GM21723 (cell line): ENCODE data around the gene TMED1.

Experiments used
- ATAC-seq: cut with Tn5 transposase; IDR thresholded peaks from one replicate; pipeline ENCODE4 v1.9.1; 2021; ENCODE audit warnings: mild to moderate bottlenecking, moderate library complexity; ENCODE audit not compliant: unreplicated experiment

Gene TMED1

GRCh38 chr19:10835089-10835753 lies 791 bp downstream of the TMED1 start:
- no peak for ATAC-seq

- no peak for ATAC-seq
These were observed 3.1 kb downstream of the TMED1 start for GRCh38 chr19:10832939-10833296.

GRCh38 chr19:10831987-10832938 lies 3.7 kb downstream of the TMED1 start:
- ATAC-seq, result no peak

GRCh38 chr19:10830931-10831779 lies 4.9 kb downstream of the TMED1 start:
- ATAC-seq, result no peak

- no peak for ATAC-seq
These were observed 5.6 kb downstream of the TMED1 start for GRCh38 chr19:10830370-10830769.

GRCh38 chr19:10829967-10830366 lies 6.0 kb downstream of the TMED1 start:
- ATAC-seq, result no peak

GRCh38 chr19:10828981-10829821 lies 6.8 kb downstream of the TMED1 start:
- no peak for ATAC-seq

GRCh38 chr19:10826846-10827245 lies 9.2 kb downstream of the TMED1 start:
- ATAC-seq, result no peak

GRCh38 chr19:10826231-10826630 lies 9.8 kb downstream of the TMED1 start:
- no peak for ATAC-seq

GRCh38 chr19:10823690-10824089 lies 12.3 kb downstream of the TMED1 start:
- ATAC-seq, result no peak

GRCh38 chr19:10820173-10820572 lies 15.8 kb downstream of the TMED1 start:
- ATAC-seq, result no peak

GRCh38 chr19:10819124-10820060 lies 16.6 kb downstream of the TMED1 start:
- no peak for ATAC-seq

- ATAC-seq, result no peak
These were observed 17.5 kb downstream of the TMED1 start for GRCh38 chr19:10818301-10819123.

- no peak for ATAC-seq
These were observed 18.5 kb downstream of the TMED1 start for GRCh38 chr19:10817291-10818038.

GRCh38 chr19:10816691-10817090 lies 19.3 kb downstream of the TMED1 start:
- no peak for ATAC-seq

- no peak for ATAC-seq
These were observed 19.9 kb downstream of the TMED1 start for GRCh38 chr19:10815969-10816644.

- no peak for ATAC-seq
These were observed 20.9 kb downstream of the TMED1 start for GRCh38 chr19:10815007-10815536.
